Mucosa of descending colon (tissue), 3 donors: ENCODE results near the gene ANKS6. TPM values are rescaled to one million over a fixed set of nuclear protein-coding genes. Genes with fewer than 3 reads are reported as not detected.

Experiments used
- ATAC-seq: fragments of 200-7000 bp; cut with Tn5 transposase; one replicate; pipeline ENCODE4 v1.9.1; 2020; ENCODE audit warnings: mild to moderate bottlenecking, moderate library complexity
- DNase-seq, 3 donors: peaks; one replicate each; pipeline ENCODE4 v3.0.0-alpha.2; 2020
- H3K36me3 ChIP-seq: fragments of 200-600 bp; one replicate; pipeline ENCODE4 v1.8.0; 2021; ENCODE audit warnings: low read depth, mild to moderate bottlenecking
- H3K4me1 ChIP-seq: fragments of 200-600 bp; one replicate; pipeline ENCODE4 v1.8.0; 2021; ENCODE audit warnings: low read depth, mild to moderate bottlenecking
- H3K4me3 ChIP-seq: fragments of 200-600 bp; one replicate; pipeline ENCODE4 v1.8.0; 2021; ENCODE audit warnings: mild to moderate bottlenecking
- H3K9me3 ChIP-seq: fragments of 200-600 bp; one replicate; pipeline ENCODE4 v1.8.0; 2021; ENCODE audit warnings: mild to moderate bottlenecking
- intact Hi-C, 2 donors: fragments of 100-400 bp; cut with DNase I in 1 of 2; cut with micrococcal nuclease in 1 of 2; formaldehyde crosslinking; loops; one replicate each; pipeline versions ENCODE4 v1.11.0 to v1.11.1; 2022; cut with DNase I, micrococcal nuclease
- total RNA-seq, 3 donors: library from RNA; stranded (reverse); fragmentation: NEBNext Ultra II Directional in 2 of 3; extraction: Animal tissue kit (Norgen Biotek cat#: 25700) in 2 of 3; gene quantifications; one replicate each; pipeline versions ENCODE4 v1.2.1 to v1.2.4, GENCODE V29; 2021 to 2023
- TF ChIP-seq, protein P1 (sequence below): fragments of 200-600 bp; IDR thresholded peaks from one replicate; pipeline ENCODE4 v1.8.0; 2022; ENCODE audit warnings: antibody characterized with exemption, mild to moderate bottlenecking
- donor health status: DM: no; HTN: no; CAD: no; lungs with moderate emphysema.
- donor health status: DM: no; HTN: no; CAD: no.
- donor health status: DM: no; HTN: yes; CAD: no.

ANKS6 gene
- total RNA-seq, 3 donors from 2014 or later: 16.6 to 23.4 (median 22.4) TPM

DNA sequence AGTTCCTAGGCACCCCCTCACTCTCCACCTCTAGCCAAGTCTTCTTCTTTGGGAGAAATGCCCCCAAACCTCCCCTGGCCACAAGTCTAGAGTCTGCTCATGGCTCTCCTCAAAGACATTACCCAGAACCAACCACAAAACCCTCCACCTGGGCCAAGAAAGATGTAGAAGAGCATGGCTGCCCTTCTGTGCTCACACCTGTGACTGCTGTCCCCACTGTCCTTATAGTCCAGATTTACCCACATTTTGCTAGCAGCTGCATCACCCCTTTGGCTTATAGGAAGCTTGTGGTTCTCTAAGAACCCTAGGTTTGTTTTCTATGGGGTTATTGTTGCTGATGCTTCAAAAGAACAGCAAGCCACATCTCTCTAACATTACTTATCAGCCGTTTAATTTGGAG lies 81.5 kb downstream of the ANKS6 start:
- TF ChIP-seq, protein P1, sequence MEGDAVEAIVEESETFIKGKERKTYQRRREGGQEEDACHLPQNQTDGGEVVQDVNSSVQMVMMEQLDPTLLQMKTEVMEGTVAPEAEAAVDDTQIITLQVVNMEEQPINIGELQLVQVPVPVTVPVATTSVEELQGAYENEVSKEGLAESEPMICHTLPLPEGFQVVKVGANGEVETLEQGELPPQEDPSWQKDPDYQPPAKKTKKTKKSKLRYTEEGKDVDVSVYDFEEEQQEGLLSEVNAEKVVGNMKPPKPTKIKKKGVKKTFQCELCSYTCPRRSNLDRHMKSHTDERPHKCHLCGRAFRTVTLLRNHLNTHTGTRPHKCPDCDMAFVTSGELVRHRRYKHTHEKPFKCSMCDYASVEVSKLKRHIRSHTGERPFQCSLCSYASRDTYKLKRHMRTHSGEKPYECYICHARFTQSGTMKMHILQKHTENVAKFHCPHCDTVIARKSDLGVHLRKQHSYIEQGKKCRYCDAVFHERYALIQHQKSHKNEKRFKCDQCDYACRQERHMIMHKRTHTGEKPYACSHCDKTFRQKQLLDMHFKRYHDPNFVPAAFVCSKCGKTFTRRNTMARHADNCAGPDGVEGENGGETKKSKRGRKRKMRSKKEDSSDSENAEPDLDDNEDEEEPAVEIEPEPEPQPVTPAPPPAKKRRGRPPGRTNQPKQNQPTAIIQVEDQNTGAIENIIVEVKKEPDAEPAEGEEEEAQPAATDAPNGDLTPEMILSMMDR: no peak
- no peak overlapping the region for H3K4me3 ChIP-seq
- no peak for DNase-seq
- intact Hi-C loops: no loop called here
- H3K36me3 ChIP-seq: no peaks in the 10 kb centered on the region
- H3K4me1 ChIP-seq: no peaks in the 10 kb centered on the region
- no peak for ATAC-seq
- H3K9me3 ChIP-seq: no peaks in the 10 kb centered on the region

DNA sequence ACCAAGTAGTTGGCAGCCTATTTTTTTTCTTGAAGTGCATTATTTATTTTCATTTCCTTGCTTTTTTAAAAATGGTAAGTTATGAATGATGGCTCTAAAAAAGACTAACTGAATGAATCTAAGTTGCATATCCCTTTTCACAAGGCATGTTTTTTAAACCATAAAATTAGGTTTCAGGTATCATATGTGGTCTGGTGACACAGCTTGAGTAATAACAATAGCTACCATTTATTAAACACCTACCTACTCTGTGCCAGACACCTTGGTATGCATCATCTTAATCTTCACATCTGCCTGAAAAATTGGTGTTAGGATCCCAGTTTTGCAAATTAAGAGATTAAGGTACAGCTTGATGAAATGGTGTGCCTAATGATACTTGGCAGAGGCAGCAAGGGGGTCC lies 83.4 kb downstream of the ANKS6 start:
- TF ChIP-seq, protein P1: no peak

DNA sequence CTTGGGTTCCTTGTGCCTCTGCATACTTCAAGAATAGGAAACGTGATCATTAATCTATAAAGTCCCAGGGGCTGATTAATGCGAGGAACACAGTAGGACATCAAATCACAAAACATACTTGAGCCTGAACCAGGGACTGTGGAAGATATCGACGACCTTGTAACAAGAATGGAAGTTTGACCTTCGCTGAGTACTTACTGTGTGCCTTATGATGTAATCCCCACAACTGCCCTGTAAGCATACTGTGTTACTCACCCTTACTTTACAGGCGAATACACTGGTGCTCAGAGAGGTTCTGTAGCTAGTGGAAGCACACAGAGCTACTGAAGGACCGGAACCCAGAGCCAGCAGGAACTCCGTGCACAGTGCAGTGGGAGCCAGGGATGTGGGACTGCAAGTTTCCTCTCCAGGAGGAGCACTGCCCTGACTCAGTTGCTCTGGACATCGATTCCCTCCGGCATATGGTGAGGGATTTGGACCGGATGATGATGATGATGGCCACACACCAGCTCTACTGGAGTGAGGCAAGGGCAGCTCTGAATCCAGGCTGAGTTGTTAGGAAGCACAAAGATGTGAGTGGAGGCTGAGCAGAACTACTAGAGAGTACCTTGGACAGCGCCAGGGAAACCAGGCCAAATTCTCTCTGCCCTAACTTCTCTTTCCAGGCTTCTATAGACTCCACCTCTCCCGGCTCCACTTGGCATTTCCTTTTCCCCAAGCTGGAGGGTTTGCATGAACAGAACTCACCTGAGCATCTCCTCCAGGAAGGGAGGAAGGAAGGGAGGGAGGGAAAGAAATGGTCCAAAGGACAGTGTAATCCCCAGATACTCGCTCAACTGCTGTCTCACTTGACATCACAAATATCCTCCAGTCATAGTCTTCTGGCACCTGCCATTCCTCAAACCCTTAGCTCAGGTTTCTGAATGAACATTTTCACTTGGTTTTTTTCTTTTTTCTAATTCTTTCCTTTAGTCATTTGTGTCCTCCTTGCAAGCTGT lies 86.1 kb downstream of the ANKS6 start:
- DNase-seq: no peak
- Histone ChIP-seq H3K4me3 (no peak overlapping the region), H3K9me3 (no peaks in the 10 kb centered on the region), H3K4me1 (no peaks in the 10 kb centered on the region), H3K36me3 (no peaks in the 10 kb centered on the region)
- no peak for ATAC-seq
- TF ChIP-seq, protein P1: no peak
- intact Hi-C loops: no loop called here

More for the DNA sequence above, 83.4 kb downstream of the ANKS6 start:
- no peaks in the 10 kb centered on the region for H3K36me3 ChIP-seq
- no peaks in the 10 kb centered on the region for H3K9me3 ChIP-seq
- no peaks in the 10 kb centered on the region for H3K4me1 ChIP-seq
- intact Hi-C loops: no loop called here
- no peak for DNase-seq
- ATAC-seq: no peak
- H3K4me3 ChIP-seq: no peak overlapping the region

DNA sequence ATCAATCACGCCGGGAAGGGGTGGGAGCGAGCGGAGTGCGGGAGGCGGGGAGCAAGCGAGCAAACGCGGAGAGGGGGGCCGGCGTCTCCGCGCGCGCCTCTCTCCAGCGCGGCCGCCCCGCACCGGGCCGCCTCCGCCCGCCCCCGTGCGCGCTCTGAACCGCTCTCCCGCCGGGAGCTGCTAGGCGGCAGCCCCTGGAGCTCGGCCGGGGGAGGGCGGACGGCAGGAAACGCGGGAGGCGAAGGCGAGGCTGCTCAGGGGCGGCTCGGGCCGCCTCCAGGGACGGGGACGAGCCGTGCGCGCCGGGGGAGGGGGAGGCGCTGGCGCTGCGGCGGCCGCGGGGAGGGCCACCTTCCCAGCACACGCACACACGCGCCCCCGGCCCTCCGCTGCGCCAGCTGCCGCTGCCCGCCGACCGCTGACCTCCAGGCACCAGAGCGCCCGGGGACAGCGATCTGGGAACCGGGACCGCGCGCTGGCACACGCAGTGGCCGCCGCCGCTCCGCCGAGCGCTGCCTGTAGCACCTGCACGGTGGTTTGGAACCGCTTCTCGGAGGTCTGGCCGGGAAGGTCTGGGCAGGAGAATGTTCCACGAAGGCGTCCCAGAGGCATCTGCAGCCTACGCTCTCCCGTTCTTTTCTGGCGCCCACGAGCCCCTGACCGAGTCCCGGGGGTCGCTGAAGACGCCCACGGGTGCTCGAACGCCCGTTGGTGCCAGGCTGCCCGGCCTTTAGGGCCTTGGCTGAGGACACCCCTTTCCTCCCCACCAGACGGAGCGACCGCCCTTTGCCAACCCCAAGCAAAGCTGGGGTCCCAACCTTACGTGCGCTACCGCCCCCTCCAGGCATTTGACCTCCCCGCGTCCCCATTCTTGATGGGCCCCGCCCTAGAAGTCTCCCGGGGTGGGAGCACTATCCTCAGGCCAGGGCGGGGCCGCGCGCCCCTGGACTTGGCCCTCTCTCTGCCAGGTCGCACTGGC lies 87.1 kb downstream of the ANKS6 start, which contains the start of gene GABBR2:
Gene GABBR2, minus strand, starts transcription at position 3 of the 979 bp plus-strand sequence. CDS start 198 bp downstream, outside the sequence.
- intact Hi-C loops: no loop called here
- no peak within 1 kb of the TSS for H3K4me3 ChIP-seq
- H3K36me3 ChIP-seq: no peaks in the 10 kb centered on the region
- H3K9me3 ChIP-seq: no peaks in the 10 kb centered on the region
- TF ChIP-seq, protein P1: no peak
- DNase-seq (no peak), ATAC-seq (no peak)
- no peaks in the 10 kb centered on the region for H3K4me1 ChIP-seq

DNA sequence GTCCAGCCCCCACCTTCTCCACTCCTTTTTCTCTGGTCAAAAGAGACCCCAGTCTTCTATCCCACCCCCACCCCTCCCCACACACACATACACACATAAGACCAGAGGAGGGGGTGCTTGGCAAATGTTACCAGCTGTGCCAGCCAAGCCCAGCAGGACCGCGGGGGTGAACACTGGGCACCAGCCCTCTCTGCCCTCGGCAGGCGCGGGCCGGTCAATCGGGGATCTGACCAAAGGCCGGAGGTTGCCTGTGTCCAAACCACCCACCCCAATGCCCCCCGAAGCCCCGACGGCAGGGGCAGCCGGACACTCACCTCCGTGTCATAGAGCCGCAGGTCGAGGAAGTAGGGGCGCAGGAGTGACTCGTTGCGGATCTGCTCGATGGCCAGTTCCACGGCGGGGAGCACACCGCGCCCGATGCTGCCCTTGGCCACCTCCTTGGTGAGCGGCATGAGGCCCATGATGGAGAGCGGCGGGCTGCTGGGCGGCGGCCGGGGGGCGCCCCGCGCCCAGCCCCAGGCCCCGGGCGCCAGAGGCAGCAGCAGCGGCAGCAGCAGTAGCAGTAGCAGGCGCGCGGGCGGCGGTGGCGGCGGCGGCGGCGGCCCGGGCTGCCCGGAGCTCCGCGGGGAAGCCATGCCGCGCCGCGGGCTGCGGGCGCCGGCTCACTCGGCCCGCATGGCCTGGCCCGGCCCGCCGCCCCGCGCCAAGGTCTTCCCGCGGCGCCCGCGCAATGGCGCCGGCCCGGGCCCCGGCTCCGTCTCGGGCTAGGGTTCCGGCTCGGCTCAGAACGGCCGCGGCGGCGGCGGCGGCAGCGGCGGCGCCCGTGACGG lies 88.0 kb downstream of the ANKS6 start:
- no peaks in the 10 kb centered on the region for H3K4me1 ChIP-seq
- no peaks in the 10 kb centered on the region for H3K9me3 ChIP-seq
- H3K4me3 ChIP-seq: no peak overlapping the region
- no peak for ATAC-seq
- H3K36me3 ChIP-seq: no peaks in the 10 kb centered on the region
- intact Hi-C loops: no loop called here
- DNase-seq: no peak
- TF ChIP-seq, protein P1: no peak
